ENCODE measurements around the gene PLCD1. TPM values are rescaled to one million over a fixed set of nuclear protein-coding genes. Genes with fewer than 3 reads are reported as not detected.

The PLCD1 gene
- total RNA-seq, 1 donor from 2014 or later, result 20.7 TPM

DNA sequence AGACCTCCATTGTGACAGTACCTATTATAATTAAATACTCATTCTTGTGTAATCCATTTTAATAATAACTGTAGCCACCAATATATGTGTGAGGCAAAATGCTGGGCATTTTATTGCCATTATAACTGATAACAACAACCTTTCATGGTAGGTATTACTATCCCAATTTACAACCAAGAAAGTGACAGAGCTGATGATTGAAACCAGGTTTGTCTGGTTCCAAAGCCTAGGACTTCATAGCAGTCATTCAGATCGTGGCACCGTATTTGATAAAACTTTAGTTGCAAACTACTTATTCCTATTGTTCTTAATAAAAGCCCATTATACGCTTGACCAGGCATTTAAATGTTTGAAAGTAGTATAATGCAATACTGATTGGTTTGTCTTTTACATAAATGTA, 65.3 kb downstream of the PLCD1 start:
- Mint-ChIP-seq H3K27me3 (ENCODE audit: low read depth) (no peaks in the 10 kb centered on the region), H3K4me1 (peaks cover 19% of the 10 kb centered on the region), H3K27ac (no peak overlapping the region), H3K4me3 (no peak overlapping the region), H3K9me3 (no peaks in the 10 kb centered on the region), H3K36me3 (peaks cover 5% of the 10 kb centered on the region)
- TF ChIP-seq, protein P1, sequence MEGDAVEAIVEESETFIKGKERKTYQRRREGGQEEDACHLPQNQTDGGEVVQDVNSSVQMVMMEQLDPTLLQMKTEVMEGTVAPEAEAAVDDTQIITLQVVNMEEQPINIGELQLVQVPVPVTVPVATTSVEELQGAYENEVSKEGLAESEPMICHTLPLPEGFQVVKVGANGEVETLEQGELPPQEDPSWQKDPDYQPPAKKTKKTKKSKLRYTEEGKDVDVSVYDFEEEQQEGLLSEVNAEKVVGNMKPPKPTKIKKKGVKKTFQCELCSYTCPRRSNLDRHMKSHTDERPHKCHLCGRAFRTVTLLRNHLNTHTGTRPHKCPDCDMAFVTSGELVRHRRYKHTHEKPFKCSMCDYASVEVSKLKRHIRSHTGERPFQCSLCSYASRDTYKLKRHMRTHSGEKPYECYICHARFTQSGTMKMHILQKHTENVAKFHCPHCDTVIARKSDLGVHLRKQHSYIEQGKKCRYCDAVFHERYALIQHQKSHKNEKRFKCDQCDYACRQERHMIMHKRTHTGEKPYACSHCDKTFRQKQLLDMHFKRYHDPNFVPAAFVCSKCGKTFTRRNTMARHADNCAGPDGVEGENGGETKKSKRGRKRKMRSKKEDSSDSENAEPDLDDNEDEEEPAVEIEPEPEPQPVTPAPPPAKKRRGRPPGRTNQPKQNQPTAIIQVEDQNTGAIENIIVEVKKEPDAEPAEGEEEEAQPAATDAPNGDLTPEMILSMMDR (IDR thresholded peaks at IDR 0.05; ENCODE audit: unreplicated experiment), result no peak
- no peak for DNase-seq (ENCODE audit: low spot score in 2 of 2, unreplicated experiment in 2 of 2)

DNA sequence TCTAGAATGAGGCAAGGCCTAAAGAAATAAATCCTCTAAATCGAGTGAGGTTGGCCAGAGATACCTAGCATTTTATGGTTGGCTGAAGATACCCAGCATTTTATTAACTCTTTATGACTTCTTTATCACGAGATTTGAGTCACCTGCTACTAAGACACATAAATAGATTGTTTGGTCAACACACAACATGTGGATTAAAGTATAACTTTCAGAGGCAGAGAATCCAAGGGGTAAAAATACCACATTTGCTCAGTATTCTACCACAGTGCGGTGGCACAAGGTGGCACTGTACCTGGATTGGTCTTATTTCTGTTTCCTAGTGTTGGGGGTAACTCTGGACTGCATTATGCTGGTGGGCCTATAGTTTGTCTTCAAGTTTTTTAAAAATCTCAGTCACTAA, 65.8 kb downstream of the PLCD1 start:
- no peak for DNase-seq (ENCODE audit: low spot score in 2 of 2, unreplicated experiment in 2 of 2)
- no peaks in the 10 kb centered on the region for H3K27me3 Mint-ChIP-seq (ENCODE audit: low read depth)
- H3K4me1 Mint-ChIP-seq, result peaks cover 19% of the 10 kb centered on the region
- peaks cover 5% of the 10 kb centered on the region for H3K36me3 Mint-ChIP-seq
- H3K27ac Mint-ChIP-seq, result no peak overlapping the region
- TF ChIP-seq, protein P1 (IDR thresholded peaks at IDR 0.05; ENCODE audit: unreplicated experiment), result no peak
- no peak overlapping the region for H3K4me3 Mint-ChIP-seq
- no peaks in the 10 kb centered on the region for H3K9me3 Mint-ChIP-seq

DNA sequence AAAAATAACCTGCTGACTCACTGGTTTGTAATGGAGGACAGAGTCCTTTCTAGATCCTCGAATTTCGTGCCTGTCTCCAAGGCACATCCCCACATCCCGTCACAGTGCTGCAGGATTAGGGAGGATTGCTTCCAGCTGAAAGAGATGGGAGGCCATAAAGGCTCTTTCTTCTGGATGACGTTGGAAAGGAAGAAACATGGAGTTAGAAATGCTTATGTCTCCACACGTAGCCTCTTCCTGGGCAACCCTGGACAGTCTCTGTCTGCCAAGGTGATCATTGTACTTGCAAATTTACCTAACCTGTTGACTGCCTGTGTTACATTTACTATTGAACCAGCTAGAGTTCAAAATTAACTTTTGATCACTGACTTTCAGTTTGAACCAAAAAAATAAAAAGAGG, 66.4 kb downstream of the PLCD1 start:
- Mint-ChIP-seq H3K4me3 (no peak overlapping the region), H3K27me3 (ENCODE audit: low read depth) (no peaks in the 10 kb centered on the region), H3K36me3 (peaks cover 5% of the 10 kb centered on the region), H3K4me1 (peaks cover 19% of the 10 kb centered on the region), H3K9me3 (no peaks in the 10 kb centered on the region), H3K27ac (peak overlapping the region; percentile 81)
- TF ChIP-seq, protein P1 (IDR thresholded peaks at IDR 0.05; ENCODE audit: unreplicated experiment), result no peak
- no peak for DNase-seq (ENCODE audit: low spot score in 2 of 2, unreplicated experiment in 2 of 2)

DNA sequence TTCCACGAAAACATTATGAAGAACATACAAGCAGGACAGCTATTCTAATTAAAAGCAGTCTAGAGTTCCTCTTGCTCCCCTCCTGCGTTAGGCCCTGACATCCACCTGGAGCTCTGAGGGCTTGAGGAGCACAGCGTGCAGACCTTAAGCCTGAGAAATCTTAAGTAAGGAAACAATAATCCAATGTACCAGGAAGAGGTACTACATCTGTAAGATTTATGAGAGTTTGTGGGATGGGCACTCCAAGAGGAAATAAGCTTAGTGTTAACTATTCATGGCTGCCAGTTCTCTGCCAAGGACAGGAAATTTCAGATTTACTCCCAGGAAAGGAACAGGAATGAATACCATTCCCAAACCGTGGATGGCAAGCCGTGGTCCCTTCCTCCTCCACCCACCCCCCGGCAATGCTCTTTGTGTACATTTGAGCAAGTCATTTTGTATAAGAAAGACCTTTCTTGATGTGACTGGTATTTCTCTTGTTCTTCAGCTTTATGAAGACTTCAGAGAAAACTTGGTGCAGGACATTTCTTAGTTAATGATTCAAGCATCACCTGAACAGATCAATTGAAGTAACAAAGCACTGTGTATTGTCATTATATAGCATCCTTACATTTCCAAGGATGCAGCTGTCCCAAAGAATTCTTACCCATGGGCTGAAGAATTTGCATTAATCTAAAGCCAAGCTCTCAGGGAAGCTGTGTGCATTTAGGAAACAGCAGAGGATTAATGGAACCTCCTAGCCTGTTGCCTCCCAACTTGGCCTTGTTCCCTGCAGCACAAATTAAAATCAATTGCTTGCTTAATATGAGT, 67.6 kb downstream of the PLCD1 start:
- Mint-ChIP-seq H3K27me3 (ENCODE audit: low read depth) (no peaks in the 10 kb centered on the region), H3K27ac (peak overlapping the region; percentile 32), H3K9me3 (no peaks in the 10 kb centered on the region), H3K4me3 (no peak overlapping the region), H3K36me3 (peaks cover 5% of the 10 kb centered on the region), H3K4me1 (peaks cover 25% of the 10 kb centered on the region)
- DNase-seq (ENCODE audit: low spot score in 2 of 2, unreplicated experiment in 2 of 2), result no peak
- TF ChIP-seq, protein P1 (IDR thresholded peaks at IDR 0.05; ENCODE audit: unreplicated experiment), result no peak

DNA sequence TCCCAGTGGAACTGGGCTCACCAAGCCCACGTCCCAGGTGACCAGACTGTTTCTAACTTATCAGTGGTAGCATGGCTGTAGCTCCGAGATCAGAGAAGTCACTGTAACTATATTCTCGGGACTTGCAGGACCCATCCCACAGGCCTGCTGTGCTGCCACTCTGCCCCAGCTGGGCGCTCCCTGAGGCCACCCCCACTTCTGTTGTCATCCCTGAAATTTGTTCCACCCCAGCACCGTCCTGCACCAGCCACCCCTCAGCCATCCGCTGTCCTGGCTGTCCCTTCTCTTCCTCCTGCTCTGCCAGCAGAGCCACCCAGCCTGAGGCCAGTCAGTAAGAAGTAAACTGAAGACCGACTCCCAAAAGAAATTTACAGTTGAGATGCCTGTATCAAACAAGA, 71.9 kb downstream of the PLCD1 start:
- DNase-seq (ENCODE audit: low spot score in 2 of 2, unreplicated experiment in 2 of 2), result no peak
- H3K4me1 Mint-ChIP-seq, result peaks cover 35% of the 10 kb centered on the region
- TF ChIP-seq, protein P1 (IDR thresholded peaks at IDR 0.05; ENCODE audit: unreplicated experiment), result no peak
- peaks cover 15% of the 10 kb centered on the region for H3K36me3 Mint-ChIP-seq
- no peaks in the 10 kb centered on the region for H3K27me3 Mint-ChIP-seq (ENCODE audit: low read depth)
- H3K4me3 Mint-ChIP-seq, result no peak overlapping the region
- peaks cover 1% of the 10 kb centered on the region for H3K9me3 Mint-ChIP-seq
- peak overlapping the region; percentile 71 for H3K27ac Mint-ChIP-seq

Small RNA genes lying within 50 kb of the gene (microRNA-seq; reads per million reads assigned to microRNA genes)
- 9.7 reads per million, percentile 32 among the genes with 10 or more reads in this experiment for gene MIR26A1

Other genes with a start within 250 kb of the PLCD1 start
- gene CTDSPL, start 167.8 kb downstream of the PLCD1 start, total RNA-seq, result 29.1 to 33.9 TPM (median 29.9 TPM) in 3 replicates
- gene VILL, start 38.9 kb downstream of the PLCD1 start, total RNA-seq, result 15.3 to 16.7 TPM (median 16.4 TPM) in 3 replicates
- gene DLEC1, start 9.6 kb upstream of the PLCD1 start, total RNA-seq, result 1.3 to 1.8 TPM (median 1.4 TPM) in 3 replicates
- gene ACAA1, start 107.5 kb upstream of the PLCD1 start, total RNA-seq, result 52.7 to 57.7 TPM (median 53.2 TPM) in 3 replicates
- 27.3 to 33.1 TPM (median 28.1 TPM) in 3 replicates for gene MYD88, start 109.0 kb upstream of the PLCD1 start, total RNA-seq
- 42.3 to 43.2 TPM (median 42.6 TPM) in 3 replicates for gene OXSR1, start 135.9 kb upstream of the PLCD1 start, total RNA-seq
- gene SLC22A13, start 236.2 kb upstream of the PLCD1 start, total RNA-seq, result 0.34 to 0.85 TPM (median 0.75 TPM) in 3 replicates